AG04450 (cell line): Measurements from ENCODE around the gene WIPF1. TPM values are rescaled to one million over a fixed set of nuclear protein-coding genes. Genes with fewer than 3 reads are reported as not detected.

Source experiments
- CTCF ChIA-PET: fragments of 300-600, 350-600 bp; formaldehyde crosslinking; extraction: SDS; loops from one replicate; lab custom pipeline; 2022; ENCODE audit warnings: antibody characterized with exemption, inconsistent platforms; lab: Charles Lee
- POLR2A ChIA-PET: fragments of 350-600 bp; formaldehyde crosslinking; extraction: SDS; loops from one replicate; lab custom pipeline; 2021; ENCODE audit warnings: antibody characterized with exemption, inconsistent platforms; lab: Yijun Ruan, JAX
- DNase-seq: peaks from one replicate; pipeline ENCODE4 v3.0.0-alpha.2; 2011; ENCODE audit warnings: low read depth, low spot score
- H3K27ac ChIP-seq: one replicate; pipeline ENCODE4 v1.5.1; 2012; ENCODE audit warnings: low read depth, low read length, control low read depth
- H3K27me3 ChIP-seq: one replicate; pipeline ENCODE4 v1.6.0; 2012; ENCODE audit warnings: low read length; ENCODE audit not compliant: control insufficient read depth, insufficient read depth
- H3K4me3 ChIP-seq: 2 replicates; pipeline ENCODE4 v1.5.1; 2011; ENCODE audit warnings: mild to moderate bottlenecking, low read depth, low read length, control low read depth
- H3K9me3 ChIP-seq: 2 replicates; pipeline ENCODE4 v1.5.1; 2012; ENCODE audit warnings: low read length; ENCODE audit not compliant: control insufficient read depth, insufficient read depth
- CTCF ChIP-seq: IDR thresholded peaks from 2 replicates; pipeline ENCODE4 v1.5.1; 2011; ENCODE audit warnings: low read depth, low read length, control low read depth, inconsistent platforms
- polyA plus RNA-seq: library from polyadenylated mRNA; depleted of rRNA; stranded (reverse); fragments of >200 nt; gene quantifications from 2 replicates; pipeline ENCODE4 v1.2.3, GENCODE V29; 2011

The WIPF1 gene
- polyA plus RNA-seq, 1 experiment: 12.4 TPM

- Histone ChIP-seq H3K4me3 (no peak overlapping the region), H3K27ac (no peak overlapping the region), H3K27me3 (no peaks in the 10 kb centered on the region), H3K9me3 (no peaks in the 10 kb centered on the region)
- DNase-seq: no peak
- CTCF ChIA-PET: interaction anchor here (0.7 to 0.8 kb wide), 2 partner anchors 11 to 19 kb away, joined by 3 to 4 read pairs; no protein-coding TSS in a partner anchor
- TF ChIP-seq CTCF: no peak
- POLR2A ChIA-PET: no interaction called here
These were observed 26.1 kb upstream of the WIPF1 start for GRCh38 chr2:174623690-174624089.

GRCh38 chr2:174623106-174623637 is 25.6 kb upstream of the WIPF1 start:
- Histone ChIP-seq H3K27ac (no peak overlapping the region), H3K27me3 (no peaks in the 10 kb centered on the region), H3K9me3 (no peaks in the 10 kb centered on the region), H3K4me3 (no peak overlapping the region)
- CTCF ChIA-PET: interaction anchor here (0.7 to 0.8 kb wide), 2 partner anchors 11 to 20 kb away, joined by 3 to 4 read pairs; no protein-coding TSS in a partner anchor
- no peak for DNase-seq
- no peak for TF ChIP-seq CTCF
- POLR2A ChIA-PET: no interaction called here

- Histone ChIP-seq H3K9me3 (no peaks in the 10 kb centered on the region), H3K4me3 (no peak overlapping the region), H3K27me3 (no peaks in the 10 kb centered on the region), H3K27ac (no peak overlapping the region)
- TF ChIP-seq CTCF: no peak
- DNase-seq: no peak
- CTCF ChIA-PET: no interaction called here
- POLR2A ChIA-PET: no interaction called here
These were observed 23.7 kb upstream of the WIPF1 start for GRCh38 chr2:174621323-174621722.

GRCh38 chr2:174618179-174618578 is 20.6 kb upstream of the WIPF1 start:
- Histone ChIP-seq H3K27ac (no peak overlapping the region), H3K4me3 (no peak overlapping the region), H3K9me3 (no peaks in the 10 kb centered on the region), H3K27me3 (no peaks in the 10 kb centered on the region)
- POLR2A ChIA-PET: no interaction called here
- DNase-seq: no peak
- CTCF ChIA-PET: interaction anchor here (1.4 kb wide), 1 partner anchor 70 kb away, joined by 4 read pairs; no protein-coding TSS in a partner anchor
- no peak for TF ChIP-seq CTCF

GRCh38 chr2:174617718-174618117 is 20.1 kb upstream of the WIPF1 start:
- Histone ChIP-seq H3K27me3 (no peaks in the 10 kb centered on the region), H3K4me3 (no peak overlapping the region), H3K9me3 (no peaks in the 10 kb centered on the region), H3K27ac (no peak overlapping the region)
- TF ChIP-seq CTCF: no peak
- CTCF ChIA-PET: no interaction called here
- POLR2A ChIA-PET: no interaction called here
- no peak for DNase-seq
